HepG2 (cell line): ENCODE results near the gene ACTR1B. TPM values are rescaled to one million over a fixed set of nuclear protein-coding genes. Genes with fewer than 3 reads are reported as not detected.

Source experiments
- BCLAF1 ChIP-seq: fragments of 450-650 bp; IDR thresholded peaks from 2 replicates; pipeline ENCODE4 v1.6.1; 2017; ENCODE audit warnings: mild to moderate bottlenecking
- CBX2 ChIP-seq, 2 experiments: fragments of 200-600 bp in 1 of 2; sonication (generic); formaldehyde crosslinking in 1 of 2; IDR thresholded peaks; 2 replicates each; pipeline versions ENCODE4 v1.7.0 to v1.8.1; 2018 to 2022; ENCODE audit warnings: low read depth in 2 of 2, low read length in 1 of 2, mild to moderate bottlenecking in 1 of 2, missing genetic modification reagents in 1 of 2
- CC2D1A ChIP-seq: sonication (generic); formaldehyde crosslinking; IDR thresholded peaks from 2 replicates; pipeline ENCODE4 v1.8.1; 2023; ENCODE audit warnings: mild to moderate bottlenecking, missing genetic modification reagents
- CHD2 ChIP-seq: IDR thresholded peaks from 2 replicates; pipeline ENCODE4 v1.6.1; 2011; ENCODE audit warnings: low read depth, low read length, improper control_type of control experiment
- FOXC1 ChIP-seq: sonication (generic); formaldehyde crosslinking; IDR thresholded peaks from 2 replicates; pipeline ENCODE4 v1.8.0; 2022; ENCODE audit warnings: mild to moderate bottlenecking, missing genetic modification reagents, borderline replicate concordance
- HNF4G ChIP-seq, 2 experiments: sonication (generic) in 1 of 2; formaldehyde crosslinking in 1 of 2; IDR thresholded peaks; 2 replicates each; pipeline versions ENCODE4 v1.4.0 to v1.6.1; 2011 to 2020; ENCODE audit warnings: borderline replicate concordance in 2 of 2, low read depth in 2 of 2, mild to moderate bottlenecking in 2 of 2, low read length in 1 of 2, missing genetic modification reagents in 1 of 2, moderate library complexity in 1 of 2
- HNRNPK ChIP-seq: fragments of 200-400 bp; formaldehyde crosslinking; IDR thresholded peaks from 2 replicates; pipeline ENCODE4 v1.6.1; 2018; ENCODE audit warnings: low read length, low read depth, moderate library complexity, mild to moderate bottlenecking; ENCODE audit not compliant: poor library complexity, severe bottlenecking
- KMT2A ChIP-seq: sonication (generic); formaldehyde crosslinking; IDR thresholded peaks from 2 replicates; pipeline ENCODE4 v1.4.0; 2020; ENCODE audit warnings: missing genetic modification reagents
- MTERF4 ChIP-seq: sonication (generic); formaldehyde crosslinking; IDR thresholded peaks from 2 replicates; pipeline ENCODE4 v1.8.0; 2023; ENCODE audit warnings: mild to moderate bottlenecking, missing genetic modification reagents
- PHF21A ChIP-seq: sonication (generic); formaldehyde crosslinking; IDR thresholded peaks from 2 replicates; pipeline ENCODE4 v1.5.0; 2020; ENCODE audit warnings: mild to moderate bottlenecking, missing genetic modification reagents
- PLRG1 ChIP-seq: fragments of 450-650 bp; conservative IDR thresholded peaks from 2 replicates; pipeline ENCODE4 v1.6.1; 2016
- ZBTB49 ChIP-seq: sonication (generic); formaldehyde crosslinking; IDR thresholded peaks from 2 replicates; pipeline ENCODE4 v1.4.0; 2020; ENCODE audit warnings: missing genetic modification reagents, borderline replicate concordance
- ZNF468 ChIP-seq: sonication (generic); formaldehyde crosslinking; IDR thresholded peaks from 2 replicates; pipeline ENCODE4 v1.8.0; 2022; ENCODE audit warnings: mild to moderate bottlenecking, moderate library complexity, missing genetic modification reagents
- ZNF547 ChIP-seq: sonication (generic); formaldehyde crosslinking; IDR thresholded peaks from 2 replicates; pipeline ENCODE4 v1.5.1; 2020; ENCODE audit warnings: mild to moderate bottlenecking, missing genetic modification reagents
- ZNF572 ChIP-seq: sonication (generic); formaldehyde crosslinking; IDR thresholded peaks from 2 replicates; pipeline ENCODE4 v1.5.1; 2020; ENCODE audit warnings: mild to moderate bottlenecking, missing genetic modification reagents
- ZNF589 ChIP-seq: sonication (generic); formaldehyde crosslinking; conservative IDR thresholded peaks from 2 replicates; pipeline ENCODE4 v1.8.0; 2022; ENCODE audit warnings: mild to moderate bottlenecking, moderate library complexity, missing genetic modification reagents
- ZNF737 ChIP-seq: sonication (generic); formaldehyde crosslinking; IDR thresholded peaks from 2 replicates; pipeline ENCODE4 v1.5.0; 2020; ENCODE audit warnings: missing genetic modification reagents, mild to moderate bottlenecking, borderline replicate concordance
- polyA plus RNA-seq, 8 experiments: library from polyadenylated mRNA; depleted of rRNA in 3 of 8; stranded (reverse) in 7 of 8; unstranded in 1 of 8; fragments of >200 nt; fragmentation: Illumina TruSeq in 4 of 8; extraction: Trizol in 4 of 8; gene quantifications; 2 replicates each; pipeline versions ENCODE4 v1.2.1 to v1.2.3, GENCODE V29; 2011 to 2016; ENCODE audit warnings: low read depth in 4 of 8, missing spikeins in 1 of 8, mixed read lengths in 1 of 8; ENCODE audit not compliant: insufficient read depth in 1 of 8
- total RNA-seq, 5 experiments: library from RNA; depleted of rRNA; stranded (reverse); fragments of >200 nt; fragmentation: Illumina TruSeq; extraction: Trizol; gene quantifications; 2 replicates each; pipeline ENCODE4 v1.2.3, GENCODE V29; 2016; ENCODE audit warnings: low read depth in 1 of 5
- TF ChIP-seq, protein P1 (sequence below): sonication (generic); formaldehyde crosslinking; conservative IDR thresholded peaks from 2 replicates; pipeline ENCODE4 v1.4.0; 2020; ENCODE audit warnings: missing genetic modification reagents
- TF ChIP-seq, protein P2 (sequence below): sonication (generic); formaldehyde crosslinking; IDR thresholded peaks from 2 replicates; pipeline ENCODE4 v1.8.0; 2022; ENCODE audit warnings: mild to moderate bottlenecking, missing genetic modification reagents; ENCODE audit not compliant: insufficient replicate concordance
- TF ChIP-seq, protein P3 (sequence below): IDR thresholded peaks from 2 replicates; pipeline ENCODE4 v1.6.1; 2016; ENCODE audit warnings: missing genetic modification reagents, missing compliant biosample characterization

Gene ACTR1B
- total and polyA plus RNA-seq, 2 of the 13 experiments (the other 11 are each of a cell fraction or from before 2014, with no cell fraction given) = 61.7 to 76.7 TPM

DNA sequence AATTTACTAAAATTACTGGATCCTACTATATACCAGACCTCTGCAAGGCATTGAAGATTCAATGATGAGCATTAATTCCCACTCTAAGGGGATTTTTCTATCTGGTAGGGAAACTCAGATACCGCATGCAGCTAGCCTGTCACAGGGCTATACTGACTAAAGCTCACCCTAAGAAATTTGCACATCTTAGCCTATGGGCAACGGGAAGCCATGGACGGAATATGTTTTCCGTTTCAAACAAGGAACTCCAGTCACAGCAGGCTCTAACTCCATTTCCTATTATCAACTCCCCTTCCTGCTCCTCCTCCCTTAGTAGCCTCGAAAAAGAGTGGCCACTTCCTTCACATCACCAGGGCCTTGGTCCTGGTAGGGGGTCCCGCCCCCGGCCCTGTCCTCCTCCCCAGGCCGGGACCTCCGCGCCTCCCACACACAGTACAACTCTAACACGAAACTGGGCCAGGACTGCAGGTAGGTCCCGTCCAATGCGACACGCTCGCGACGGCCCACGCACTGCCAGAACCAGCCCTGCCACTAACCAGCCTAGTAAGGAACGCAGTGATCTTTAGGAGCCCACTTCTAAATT lies 18.6 kb downstream of the ACTR1B start (continued):
- no peak for TF ChIP-seq MTERF4 (CRISPR knock-in tag)
- TF ChIP-seq FOXC1 (CRISPR knock-in tag) = peak; percentile 33; the same call in 1 of the 2 replicates
- peak; percentile 84; the same call in 1 of the 2 replicates for TF ChIP-seq ZNF572 (CRISPR knock-in tag)
- TF ChIP-seq, protein P1, sequence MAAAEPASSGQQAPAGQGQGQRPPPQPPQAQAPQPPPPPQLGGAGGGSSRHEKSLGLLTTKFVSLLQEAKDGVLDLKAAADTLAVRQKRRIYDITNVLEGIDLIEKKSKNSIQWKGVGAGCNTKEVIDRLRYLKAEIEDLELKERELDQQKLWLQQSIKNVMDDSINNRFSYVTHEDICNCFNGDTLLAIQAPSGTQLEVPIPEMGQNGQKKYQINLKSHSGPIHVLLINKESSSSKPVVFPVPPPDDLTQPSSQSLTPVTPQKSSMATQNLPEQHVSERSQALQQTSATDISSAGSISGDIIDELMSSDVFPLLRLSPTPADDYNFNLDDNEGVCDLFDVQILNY = no peak
- no peak for TF ChIP-seq CC2D1A (CRISPR knock-in tag)
- no peak for TF ChIP-seq CHD2
- TF ChIP-seq, protein P2, sequence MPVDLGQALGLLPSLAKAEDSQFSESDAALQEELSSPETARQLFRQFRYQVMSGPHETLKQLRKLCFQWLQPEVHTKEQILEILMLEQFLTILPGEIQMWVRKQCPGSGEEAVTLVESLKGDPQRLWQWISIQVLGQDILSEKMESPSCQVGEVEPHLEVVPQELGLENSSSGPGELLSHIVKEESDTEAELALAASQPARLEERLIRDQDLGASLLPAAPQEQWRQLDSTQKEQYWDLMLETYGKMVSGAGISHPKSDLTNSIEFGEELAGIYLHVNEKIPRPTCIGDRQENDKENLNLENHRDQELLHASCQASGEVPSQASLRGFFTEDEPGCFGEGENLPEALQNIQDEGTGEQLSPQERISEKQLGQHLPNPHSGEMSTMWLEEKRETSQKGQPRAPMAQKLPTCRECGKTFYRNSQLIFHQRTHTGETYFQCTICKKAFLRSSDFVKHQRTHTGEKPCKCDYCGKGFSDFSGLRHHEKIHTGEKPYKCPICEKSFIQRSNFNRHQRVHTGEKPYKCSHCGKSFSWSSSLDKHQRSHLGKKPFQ (CRISPR knock-in tag) = no peak
- no peak for TF ChIP-seq ZBTB49 (CRISPR knock-in tag)
- TF ChIP-seq PLRG1 = no peak
- TF ChIP-seq, protein P3, sequence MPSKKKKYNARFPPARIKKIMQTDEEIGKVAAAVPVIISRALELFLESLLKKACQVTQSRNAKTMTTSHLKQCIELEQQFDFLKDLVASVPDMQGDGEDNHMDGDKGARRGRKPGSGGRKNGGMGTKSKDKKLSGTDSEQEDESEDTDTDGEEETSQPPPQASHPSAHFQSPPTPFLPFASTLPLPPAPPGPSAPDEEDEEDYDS (CRISPR knock-in tag) = no peak
- no peak for TF ChIP-seq KMT2A (CRISPR knock-in tag)
- TF ChIP-seq ZNF468 = no peak
- no peak for TF ChIP-seq ZNF737
- TF ChIP-seq HNRNPK = no peak
- no peak for TF ChIP-seq CBX2 (IDR thresholded peaks at IDR 0.05; ENCODE audit: low read depth, low read length)
- TF ChIP-seq CBX2 (CRISPR knock-in tag; IDR thresholded peaks at IDR 0.05; ENCODE audit: low read depth) = no peak
- no peak for TF ChIP-seq BCLAF1
- no peak for TF ChIP-seq HNF4G (IDR thresholded peaks at IDR 0.05; ENCODE audit: borderline replicate concordance, low read depth, low read length)
- no peak for TF ChIP-seq HNF4G (CRISPR knock-in tag; IDR thresholded peaks at IDR 0.05; ENCODE audit: borderline replicate concordance, low read depth)
- TF ChIP-seq ZNF547 (CRISPR knock-in tag) = no peak
- TF ChIP-seq ZNF589 (CRISPR knock-in tag) = no peak
- no peak for TF ChIP-seq PHF21A
